ENCODE data around the gene NRN1.

GRCh38 chr6:5962794-5963193, 43.9 kb downstream of the NRN1 start:
- TF ChIP-seq POLR2A (IDR thresholded peaks at IDR 0.05) (no peak), POLR2AphosphoS5 (IDR thresholded peaks at IDR 0.05) (no peak), CTCF (IDR thresholded peaks at IDR 0.05) (no peak), EP300 (IDR thresholded peaks at IDR 0.05) (no peak)
